ENCODE results near the gene PLD4. TPM values are rescaled to one million over a fixed set of nuclear protein-coding genes. Genes with fewer than 3 reads are reported as not detected.
"Not testable (repeated sequence)": the region's sequence is repeated elsewhere in the genome, so short reads cannot be mapped to it uniquely, and the experiment has no call there.

PLD4 gene
- total RNA-seq, 2 experiments from 2014 or later = not detected

- H3K36me3 Mint-ChIP-seq; DNase-seq; H3K27ac Mint-ChIP-seq; H3K4me1 Mint-ChIP-seq (ENCODE audit: low read depth); intact Hi-C loops (cut with micrococcal nuclease); POLR2A ChIA-PET; CTCF ChIA-PET; H3K4me3 Mint-ChIP-seq; H3K9me3 Mint-ChIP-seq; H3K27me3 Mint-ChIP-seq: not testable (repeated sequence)
Measured at GRCh38 chr14:104945266-104945665, 20.6 kb downstream of the PLD4 start.

- POLR2A ChIA-PET; CTCF ChIA-PET; H3K36me3 Mint-ChIP-seq; DNase-seq; H3K4me3 Mint-ChIP-seq; H3K27ac Mint-ChIP-seq; H3K4me1 Mint-ChIP-seq (ENCODE audit: low read depth); intact Hi-C loops (cut with micrococcal nuclease); H3K9me3 Mint-ChIP-seq; H3K27me3 Mint-ChIP-seq: not testable (repeated sequence)
Measured at GRCh38 chr14:104945986-104946965, 21.6 kb downstream of the PLD4 start.

- H3K36me3 Mint-ChIP-seq; H3K4me3 Mint-ChIP-seq; H3K9me3 Mint-ChIP-seq; CTCF ChIA-PET; POLR2A ChIA-PET; H3K27ac Mint-ChIP-seq; intact Hi-C loops (cut with micrococcal nuclease); H3K27me3 Mint-ChIP-seq; DNase-seq; H3K4me1 Mint-ChIP-seq (ENCODE audit: low read depth): not testable (repeated sequence)
Measured at GRCh38 chr14:104947201-104947600, 22.5 kb downstream of the PLD4 start.

GRCh38 chr14:104947881-104948735 is 23.4 kb downstream of the PLD4 start:
- CTCF ChIA-PET; intact Hi-C loops (cut with micrococcal nuclease); H3K36me3 Mint-ChIP-seq; POLR2A ChIA-PET; H3K4me3 Mint-ChIP-seq; H3K4me1 Mint-ChIP-seq (ENCODE audit: low read depth); H3K27ac Mint-ChIP-seq; H3K9me3 Mint-ChIP-seq; H3K27me3 Mint-ChIP-seq; DNase-seq: not testable (repeated sequence)

GRCh38 chr14:104948736-104949031 is 24.0 kb downstream of the PLD4 start:
- no peak overlapping the region for H3K27ac Mint-ChIP-seq
- POLR2A ChIA-PET = no interaction called here
- H3K4me1 Mint-ChIP-seq (ENCODE audit: low read depth) = no peaks in the 10 kb centered on the region
- no peaks in the 10 kb centered on the region for H3K9me3 Mint-ChIP-seq
- no peak for DNase-seq
- no peaks in the 10 kb centered on the region for H3K27me3 Mint-ChIP-seq
- no peaks in the 10 kb centered on the region for H3K36me3 Mint-ChIP-seq
- intact Hi-C loops (cut with micrococcal nuclease) = no loop called here
- CTCF ChIA-PET = no interaction called here
- no peak overlapping the region for H3K4me3 Mint-ChIP-seq

- H3K4me3 Mint-ChIP-seq; H3K36me3 Mint-ChIP-seq; intact Hi-C loops (cut with micrococcal nuclease); H3K27me3 Mint-ChIP-seq; POLR2A ChIA-PET; CTCF ChIA-PET; H3K27ac Mint-ChIP-seq; H3K4me1 Mint-ChIP-seq (ENCODE audit: low read depth); H3K9me3 Mint-ChIP-seq; DNase-seq: not testable (repeated sequence)
Measured at GRCh38 chr14:104949406-104949955, 24.8 kb downstream of the PLD4 start.

GRCh38 chr14:104950021-104950420 is 25.3 kb downstream of the PLD4 start:
- Mint-ChIP-seq H3K27me3 (no peaks in the 10 kb centered on the region), H3K4me3 (no peak overlapping the region), H3K9me3 (no peaks in the 10 kb centered on the region), H3K27ac (no peak overlapping the region), H3K36me3 (no peaks in the 10 kb centered on the region), H3K4me1 (ENCODE audit: low read depth) (no peaks in the 10 kb centered on the region)
- DNase-seq = no peak
- intact Hi-C loops (cut with micrococcal nuclease) = no loop called here
- CTCF ChIA-PET = no interaction called here
- POLR2A ChIA-PET = no interaction called here

GRCh38 chr14:104950701-104951100 is 26.0 kb downstream of the PLD4 start:
- H3K4me1 Mint-ChIP-seq (ENCODE audit: low read depth); POLR2A ChIA-PET; H3K27ac Mint-ChIP-seq; H3K4me3 Mint-ChIP-seq; DNase-seq; H3K9me3 Mint-ChIP-seq; intact Hi-C loops (cut with micrococcal nuclease); H3K27me3 Mint-ChIP-seq; H3K36me3 Mint-ChIP-seq: not testable (repeated sequence)
- CTCF ChIA-PET = interaction anchor here (0.6 kb wide), 1 partner anchor 406 kb away, joined by 3 read pairs; no protein-coding TSS in a partner anchor

GRCh38 chr14:104951863-104952657 is 27.4 kb downstream of the PLD4 start:
- H3K36me3 Mint-ChIP-seq; POLR2A ChIA-PET; H3K27me3 Mint-ChIP-seq; CTCF ChIA-PET; H3K4me3 Mint-ChIP-seq; H3K9me3 Mint-ChIP-seq; DNase-seq; intact Hi-C loops (cut with micrococcal nuclease); H3K4me1 Mint-ChIP-seq (ENCODE audit: low read depth); H3K27ac Mint-ChIP-seq: not testable (repeated sequence)

GRCh38 chr14:104953097-104953496 is 28.4 kb downstream of the PLD4 start:
- POLR2A ChIA-PET = no interaction called here
- H3K27ac Mint-ChIP-seq = no peak overlapping the region
- H3K4me1 Mint-ChIP-seq (ENCODE audit: low read depth) = no peaks in the 10 kb centered on the region
- no peak overlapping the region for H3K4me3 Mint-ChIP-seq
- H3K36me3 Mint-ChIP-seq = no peaks in the 10 kb centered on the region
- CTCF ChIA-PET = no interaction called here
- peaks cover 14% of the 10 kb centered on the region for H3K27me3 Mint-ChIP-seq
- DNase-seq = no peak
- H3K9me3 Mint-ChIP-seq = no peaks in the 10 kb centered on the region
- intact Hi-C loops (cut with micrococcal nuclease) = no loop called here

GRCh38 chr14:104953896-104954656 is 29.4 kb downstream of the PLD4 start:
- ChIA-PET CTCF (no interaction called here), POLR2A (no interaction called here)
- intact Hi-C loops (cut with micrococcal nuclease) = no loop called here
- peaks cover 17% of the 10 kb centered on the region for H3K27me3 Mint-ChIP-seq
- no peaks in the 10 kb centered on the region for H3K9me3 Mint-ChIP-seq
- H3K4me1 Mint-ChIP-seq (ENCODE audit: low read depth) = no peaks in the 10 kb centered on the region
- no peaks in the 10 kb centered on the region for H3K36me3 Mint-ChIP-seq
- no peak for DNase-seq
- no peak overlapping the region for H3K4me3 Mint-ChIP-seq
- H3K27ac Mint-ChIP-seq = no peak overlapping the region
